Ishikawa (cell line): ENCODE results near the gene ATAD3C.

Experiments used
- CEBPB ChIP-seq: IDR thresholded peaks from 2 replicates; pipeline ENCODE4 v1.6.1; 2012
- EGR1 ChIP-seq: IDR thresholded peaks from 2 replicates; pipeline ENCODE4 v1.6.1; 2012
- RAD21 ChIP-seq: IDR thresholded peaks from 2 replicates; pipeline ENCODE4 v1.6.1; 2012; ENCODE audit warnings: low read depth
- TAF1 ChIP-seq: IDR thresholded peaks from 2 replicates; pipeline ENCODE4 v1.6.1; 2012; ENCODE audit warnings: low read depth, mild to moderate bottlenecking
- TF ChIP-seq, protein P1 (sequence below): IDR thresholded peaks from 2 replicates; pipeline ENCODE4 v1.6.1; 2012

The ATAD3C gene

GRCh38 chr1:1517973-1518620 is 68.6 kb downstream of the ATAD3C start:
- TF ChIP-seq, protein P1, sequence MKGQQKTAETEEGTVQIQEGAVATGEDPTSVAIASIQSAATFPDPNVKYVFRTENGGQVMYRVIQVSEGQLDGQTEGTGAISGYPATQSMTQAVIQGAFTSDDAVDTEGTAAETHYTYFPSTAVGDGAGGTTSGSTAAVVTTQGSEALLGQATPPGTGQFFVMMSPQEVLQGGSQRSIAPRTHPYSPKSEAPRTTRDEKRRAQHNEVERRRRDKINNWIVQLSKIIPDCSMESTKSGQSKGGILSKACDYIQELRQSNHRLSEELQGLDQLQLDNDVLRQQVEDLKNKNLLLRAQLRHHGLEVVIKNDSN: no peak
- TF ChIP-seq CEBPB (no peak), RAD21 (no peak), TAF1 (no peak), EGR1 (no peak)
